A549 treated with dexamethasone at 1 μM for 4 hours (cell line): ENCODE measurements around the gene SLC43A2. TPM values are rescaled to one million over a fixed set of nuclear protein-coding genes. Genes with fewer than 3 reads are reported as not detected.

ENCODE experiments used
- total RNA-seq: library from RNA; stranded (reverse); fragments of 200-300 nt; extraction: Qiagen RNA extraction; gene quantifications from 5 replicates; pipeline ENCODE4 v1.2.3, GENCODE V29; 2022

Gene SLC43A2
- total RNA-seq = 4.1 to 6.5 TPM (median 5.4 TPM) in 5 replicates

GRCh38 chr17:1627982-1628855, at the start of gene SLC43A2:
Gene SLC43A2 (minus strand): TSS chr17:1628834. CDS start chr17:1627874, 960 bp downstream.

GRCh38 chr17:1649844-1650501, 21.3 kb upstream of the SLC43A2 start, which contains the start of gene RILP:
Gene RILP (minus strand): TSS chr17:1649866. CDS start chr17:1649804, 62 bp downstream.

DNA sequence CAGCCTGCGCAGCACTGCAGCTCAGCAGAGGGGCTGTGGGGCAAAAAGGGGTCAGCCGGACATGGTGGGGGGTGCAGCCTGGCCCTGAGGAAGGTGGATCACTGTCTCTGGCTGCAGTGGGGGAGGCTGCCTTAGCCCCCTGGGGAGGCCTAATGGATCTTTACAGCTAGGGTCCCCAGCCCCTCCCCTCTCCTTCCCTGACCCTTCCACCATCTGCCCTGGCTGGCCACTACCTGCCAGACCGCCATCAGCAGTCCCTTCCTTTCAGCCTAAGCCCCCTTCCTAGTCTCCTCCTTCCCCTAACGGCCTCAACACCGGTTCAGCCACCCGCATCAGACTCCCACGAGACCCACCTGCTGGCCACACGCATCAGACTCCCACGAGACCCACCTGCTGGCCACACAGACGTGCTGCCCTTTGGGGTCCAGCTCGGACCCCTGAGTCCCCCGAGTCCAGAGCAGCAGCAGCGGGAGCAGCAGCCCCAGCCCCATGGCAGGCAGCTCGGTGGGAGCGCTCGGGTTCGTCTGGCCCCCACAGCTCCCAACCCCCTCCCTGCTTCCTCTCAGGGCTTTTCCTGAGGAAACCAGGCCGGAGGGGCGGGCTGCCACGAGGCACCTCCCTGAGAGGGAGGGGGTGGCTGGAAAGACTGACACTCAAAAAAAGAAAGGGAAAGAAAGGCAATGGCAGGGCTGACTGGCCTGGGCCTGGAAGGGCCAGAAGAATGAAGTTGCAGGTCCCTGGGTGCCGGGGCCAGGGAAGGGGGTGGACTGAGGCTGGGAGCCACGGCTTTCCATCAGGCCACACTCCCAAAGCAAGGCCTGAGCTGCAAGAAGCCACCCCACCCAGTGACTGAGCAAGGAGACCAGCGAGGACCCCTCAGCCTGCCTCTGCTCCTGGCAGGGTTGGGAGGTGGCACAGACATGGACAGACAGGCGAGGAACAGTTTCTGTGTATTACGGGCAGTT, 16.9 kb upstream of the SLC43A2 start, which contains the start of gene SCARF1:
Gene SCARF1 (minus strand): TSS at position 526 of the 965 bp plus-strand sequence. CDS start 35 bp downstream, at position 491.

Other genes starting within 250 kb of the SLC43A2 start
- 632 to 1,159 TPM (median 671 TPM) in 5 replicates for gene YWHAE, start 228.6 kb downstream of the SLC43A2 start, total RNA-seq
- gene CRK, start 172.6 kb downstream of the SLC43A2 start, total RNA-seq = 88.1 to 108 TPM (median 99.7 TPM) in 5 replicates
- 96.3 to 150 TPM (median 146 TPM) in 5 replicates for gene MYO1C, start 136.1 kb downstream of the SLC43A2 start, total RNA-seq
- gene INPP5K, start 112.2 kb downstream of the SLC43A2 start, total RNA-seq = 24.1 to 28.0 TPM (median 26.6 TPM) in 5 replicates
- 68.4 to 80.3 TPM (median 74.6 TPM) in 5 replicates for gene PITPNA, start 66.0 kb downstream of the SLC43A2 start, total RNA-seq
- gene SCARF1, start 16.9 kb upstream of the SLC43A2 start, total RNA-seq = 0.14 to 0.29 TPM (median 0.21 TPM) in 5 replicates
- 12.3 to 16.3 TPM (median 15.4 TPM) in 5 replicates for gene RILP, start 21.0 kb upstream of the SLC43A2 start, total RNA-seq
- 255 to 267 TPM (median 262 TPM) in 5 replicates for gene PRPF8, start 56.0 kb upstream of the SLC43A2 start, total RNA-seq
- gene TLCD2, start 81.5 kb upstream of the SLC43A2 start, total RNA-seq = 1.5 to 2.8 TPM (median 2.2 TPM) in 5 replicates
- gene WDR81, start 95.9 kb upstream of the SLC43A2 start, total RNA-seq = 20.2 to 32.5 TPM (median 29.9 TPM) in 5 replicates
- gene SERPINF2, start 114.0 kb upstream of the SLC43A2 start, total RNA-seq = 3.8 to 4.6 TPM (median 4.2 TPM) in 5 replicates
- 1.5 to 2.7 TPM (median 2.5 TPM) in 5 replicates for gene SERPINF1, start 133.2 kb upstream of the SLC43A2 start, total RNA-seq
- gene SMYD4, start 201.1 kb upstream of the SLC43A2 start, total RNA-seq = 7.8 to 10.3 TPM (median 9.8 TPM) in 5 replicates
- 60.0 to 82.3 TPM (median 70.3 TPM) in 5 replicates for gene RPA1, start 201.2 kb upstream of the SLC43A2 start, total RNA-seq